Measurements from ENCODE around the gene SIKE1. TPM values are rescaled to one million over a fixed set of nuclear protein-coding genes. Genes with fewer than 3 reads are reported as not detected.

SIKE1 gene
- total RNA-seq, 1 experiment from 2014 or later, result 60.7 TPM

DNA sequence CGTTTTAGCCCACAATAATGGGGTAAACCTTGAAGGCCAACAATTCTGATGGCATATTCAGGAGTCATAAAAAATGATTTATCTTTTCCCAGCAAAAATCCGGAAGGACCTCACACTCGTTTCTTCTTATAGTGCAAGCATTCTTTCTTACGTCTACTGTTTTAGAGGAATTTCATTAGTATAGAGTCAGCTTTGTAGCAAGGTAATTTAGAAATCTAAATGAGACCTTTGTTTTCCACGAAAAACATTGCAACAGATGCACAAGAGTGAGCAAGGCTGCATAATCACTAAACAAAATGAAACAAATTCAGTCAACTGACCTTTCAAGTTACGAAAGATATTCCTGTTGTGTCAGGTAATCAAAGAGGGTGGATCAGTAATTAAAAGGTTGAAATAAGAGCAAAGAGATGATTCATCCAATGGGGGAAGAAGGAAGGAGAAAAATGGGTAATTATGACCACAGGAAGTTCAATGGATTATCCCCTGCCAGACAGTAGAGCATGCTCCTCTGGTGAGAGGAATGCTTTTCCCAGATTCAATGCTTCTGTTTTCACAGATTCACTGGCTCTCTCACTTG is 22.1 kb downstream of the SIKE1 start:
- Histone ChIP-seq H3K9ac (ENCODE audit: low read length) (peak overlapping the region; percentile 100), H3K9me2 (ENCODE audit: insufficient read depth) (no peaks in the 10 kb centered on the region), H2AFZ (ENCODE audit: low read depth, low read length, poor library complexity, severe bottlenecking) (peak overlapping the region; percentile 92), H3K27ac (ENCODE audit: low read depth, low read length) (peak overlapping the region; percentile 93), H3K36me3 (ENCODE audit: control insufficient read depth in 1 of 2, insufficient read depth in 2 of 2, low read length in 2 of 2) (no peaks in the 10 kb centered on the region; a peak in 1 of 4 replicates), H3K9me3 (ENCODE audit: control insufficient read depth in 1 of 2, insufficient read depth in 1 of 2, low read depth in 1 of 2, low read length in 2 of 2) (no peaks in the 10 kb centered on the region), H3K27me3 (ENCODE audit: insufficient read depth, low read length) (no peaks in the 10 kb centered on the region), H4K20me1 (ENCODE audit: insufficient read depth) (peaks cover 33% of the 10 kb centered on the region), H3K79me2 (ENCODE audit: insufficient read depth, low read length) (peaks cover 44% of the 10 kb centered on the region), H3K4me2 (ENCODE audit: low read length) (peak overlapping the region; percentile 89), H3K4me3 (replicated peaks in 1 of 2; ENCODE audit: low read depth in 1 of 2, low read length in 2 of 2) (peak overlapping the region; percentile 80 to 97), H3K4me1 (ENCODE audit: control insufficient read depth in 1 of 2, insufficient read depth in 2 of 2, low read length in 2 of 2) (peaks cover 12 to 28% of the 10 kb centered on the region in 2 experiments)
- CTCF ChIA-PET, result no interaction called here
- no peak for ATAC-seq
- POLR2A ChIA-PET, result no interaction called here
- RAD21 ChIA-PET (ENCODE audit: low non-redundant PET in 1 of 2, low total read pairs in 2 of 2, uncharacterized antibody in 2 of 2, unreplicated experiment in 2 of 2), result no interaction called here
- intact Hi-C loops (cut with micrococcal nuclease), result loop anchor here (5.0 to 10.0 kb wide), 2 partner anchors 286 to 411 kb away; no protein-coding TSS in a partner anchor
- TF ChIP-seq YY1 (IDR thresholded peaks at IDR 0.05; ENCODE audit: extremely low read depth, insufficient replicate concordance, low read depth, low read length) (no peak), RAD21 (IDR thresholded peaks at IDR 0.05; ENCODE audit: low read depth) (no peak), TCF7L2 (IDR thresholded peaks at IDR 0.05; ENCODE audit: borderline replicate concordance, extremely low read depth, insufficient read depth, insufficient read length) (no peak), ZFX (IDR thresholded peaks at IDR 0.05) (no peak), POLR2A (IDR thresholded peaks at IDR 0.05; ENCODE audit: borderline replicate concordance, extremely low read depth, insufficient read depth, insufficient read length) (no peak), SIN3A (IDR thresholded peaks at IDR 0.05; ENCODE audit: low read depth) (no peak), POLR2AphosphoS5 (IDR thresholded peaks at IDR 0.05; ENCODE audit: low read depth, low read length) (no peak), EZH2phosphoT487 (IDR thresholded peaks at IDR 0.05; ENCODE audit: borderline replicate concordance) (no peak)
- TF ChIP-seq, protein P1, sequence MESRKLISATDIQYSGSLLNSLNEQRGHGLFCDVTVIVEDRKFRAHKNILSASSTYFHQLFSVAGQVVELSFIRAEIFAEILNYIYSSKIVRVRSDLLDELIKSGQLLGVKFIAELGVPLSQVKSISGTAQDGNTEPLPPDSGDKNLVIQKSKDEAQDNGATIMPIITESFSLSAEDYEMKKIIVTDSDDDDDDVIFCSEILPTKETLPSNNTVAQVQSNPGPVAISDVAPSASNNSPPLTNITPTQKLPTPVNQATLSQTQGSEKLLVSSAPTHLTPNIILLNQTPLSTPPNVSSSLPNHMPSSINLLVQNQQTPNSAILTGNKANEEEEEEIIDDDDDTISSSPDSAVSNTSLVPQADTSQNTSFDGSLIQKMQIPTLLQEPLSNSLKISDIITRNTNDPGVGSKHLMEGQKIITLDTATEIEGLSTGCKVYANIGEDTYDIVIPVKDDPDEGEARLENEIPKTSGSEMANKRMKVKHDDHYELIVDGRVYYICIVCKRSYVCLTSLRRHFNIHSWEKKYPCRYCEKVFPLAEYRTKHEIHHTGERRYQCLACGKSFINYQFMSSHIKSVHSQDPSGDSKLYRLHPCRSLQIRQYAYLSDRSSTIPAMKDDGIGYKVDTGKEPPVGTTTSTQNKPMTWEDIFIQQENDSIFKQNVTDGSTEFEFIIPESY (IDR thresholded peaks at IDR 0.05; ENCODE audit: extremely low read depth, insufficient replicate concordance, low read length), result no peak
- BruUV-seq (replicated peaks), result TSS peak; percentile 81
- DNase-seq (ENCODE audit: low read depth, low spot score), result no peak

Measured in HCT116 (cell line).